Left renal cortex interstitium (tissue), 4 donors: ENCODE results near the gene AP4M1. TPM values are rescaled to one million over a fixed set of nuclear protein-coding genes. Genes with fewer than 3 reads are reported as not detected.
A peak's percentile ranks its signal among the peaks of the same experiment; 100 is the strongest.

Source experiments
- DNase-seq, 4 donors: peaks; one replicate each; pipeline ENCODE4 v3.0.0-alpha.2; 2013; ENCODE audit warnings: low read depth in 4 of 4, low spot score in 2 of 4, missing footprints in 1 of 4
- polyA plus RNA-seq, 4 donors: library from polyadenylated mRNA; unstranded; fragments of 120-200 nt; gene quantifications; one replicate each; pipeline ENCODE4 v1.2.1, GENCODE V29; 2013; ENCODE audit not compliant: insufficient read length in 4 of 4

Gene AP4M1, protein sequence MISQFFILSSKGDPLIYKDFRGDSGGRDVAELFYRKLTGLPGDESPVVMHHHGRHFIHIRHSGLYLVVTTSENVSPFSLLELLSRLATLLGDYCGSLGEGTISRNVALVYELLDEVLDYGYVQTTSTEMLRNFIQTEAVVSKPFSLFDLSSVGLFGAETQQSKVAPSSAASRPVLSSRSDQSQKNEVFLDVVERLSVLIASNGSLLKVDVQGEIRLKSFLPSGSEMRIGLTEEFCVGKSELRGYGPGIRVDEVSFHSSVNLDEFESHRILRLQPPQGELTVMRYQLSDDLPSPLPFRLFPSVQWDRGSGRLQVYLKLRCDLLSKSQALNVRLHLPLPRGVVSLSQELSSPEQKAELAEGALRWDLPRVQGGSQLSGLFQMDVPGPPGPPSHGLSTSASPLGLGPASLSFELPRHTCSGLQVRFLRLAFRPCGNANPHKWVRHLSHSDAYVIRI
- polyA plus RNA-seq, result 10 to 100 TPM; 28.0 to 38.0 (median 36.7) TPM

DNA sequence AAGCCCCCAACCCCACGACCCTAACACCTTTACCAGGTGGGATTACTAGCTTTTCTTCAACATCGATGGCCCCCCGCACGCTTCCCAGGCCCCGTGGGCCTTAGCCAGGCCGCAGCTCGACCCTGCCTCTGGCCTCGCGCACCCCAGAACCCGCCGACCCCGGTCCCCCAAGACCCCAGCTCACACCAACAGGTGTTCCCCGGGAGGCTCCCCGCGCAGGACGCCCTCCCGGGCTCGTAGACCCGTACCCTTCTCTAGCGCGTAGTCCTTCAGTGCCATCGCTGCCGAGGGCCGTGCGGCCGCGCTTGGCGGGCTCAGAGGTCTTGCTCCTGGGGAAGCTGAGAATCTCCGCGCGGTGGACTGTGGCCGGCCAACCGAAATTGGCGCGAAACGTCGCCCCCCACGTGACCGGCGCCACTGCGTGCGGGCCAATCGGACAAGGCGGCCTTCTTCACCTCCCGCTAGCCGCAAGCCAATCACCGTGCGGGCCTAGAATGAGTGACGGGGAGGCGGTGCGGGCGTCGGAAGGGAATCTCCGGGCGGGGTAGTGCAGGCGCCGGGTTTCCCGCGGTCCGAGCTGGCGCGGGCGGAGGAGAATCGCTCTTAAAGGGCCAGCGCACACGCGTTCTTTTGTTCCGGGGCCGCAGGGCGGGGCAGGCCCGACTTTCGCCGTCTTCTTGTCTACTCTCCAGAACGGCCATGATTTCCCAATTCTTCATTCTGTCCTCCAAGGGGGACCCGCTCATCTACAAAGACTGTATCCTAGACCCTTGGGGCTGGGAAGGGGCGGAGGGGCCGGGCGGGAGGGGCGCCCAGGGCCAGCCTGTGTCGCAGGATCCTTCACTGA, at the start of gene AP4M1, which contains the start of gene MCM7:
Gene AP4M1, plus strand, starts transcription at position 628 of the 847 bp plus-strand sequence. Its CDS starts 72 bp downstream, at position 700.
Gene MCM7, minus strand, starts transcription at position 382 of the 847 bp plus-strand sequence. Its CDS starts 103 bp downstream, at position 279.
- peak; percentile 83 to 96 (median 92) for DNase-seq

DNA sequence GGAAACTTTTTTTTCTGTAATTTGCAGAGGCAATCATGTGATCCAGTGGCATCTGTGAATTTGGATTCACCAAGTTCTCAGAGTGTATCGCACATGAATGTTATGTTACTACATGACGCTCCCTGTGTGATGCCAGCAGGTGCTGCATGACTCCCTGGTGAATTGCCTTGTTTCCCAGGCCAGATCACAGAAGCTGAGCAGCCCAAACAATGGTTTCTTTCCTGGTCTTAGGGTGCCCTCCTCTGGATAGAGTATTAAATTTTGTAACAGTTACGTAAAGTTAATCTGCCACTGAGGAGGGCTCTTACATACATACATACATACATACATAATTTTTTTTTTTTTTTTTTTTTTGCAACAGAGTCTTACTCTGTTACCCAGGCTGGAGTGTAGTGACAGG, 48.2 kb upstream of the AP4M1 start:
- peak in 1 of 4 donors; percentile 23 for DNase-seq

DNA sequence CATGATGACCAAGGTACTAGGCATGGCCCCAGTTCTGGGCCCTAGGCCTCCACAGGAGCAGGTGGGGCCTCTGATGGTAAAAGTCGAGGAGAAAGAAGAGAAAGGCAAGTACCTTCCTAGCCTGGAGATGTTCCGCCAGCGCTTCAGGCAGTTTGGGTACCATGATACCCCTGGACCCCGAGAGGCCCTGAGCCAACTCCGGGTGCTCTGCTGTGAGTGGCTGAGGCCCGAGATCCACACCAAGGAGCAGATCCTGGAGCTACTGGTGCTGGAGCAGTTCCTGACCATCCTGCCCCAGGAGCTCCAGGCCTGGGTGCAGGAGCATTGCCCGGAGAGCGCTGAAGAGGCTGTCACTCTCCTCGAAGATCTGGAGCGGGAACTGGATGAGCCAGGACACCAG, 44.4 kb upstream of the AP4M1 start:
- no peak for DNase-seq

DNA sequence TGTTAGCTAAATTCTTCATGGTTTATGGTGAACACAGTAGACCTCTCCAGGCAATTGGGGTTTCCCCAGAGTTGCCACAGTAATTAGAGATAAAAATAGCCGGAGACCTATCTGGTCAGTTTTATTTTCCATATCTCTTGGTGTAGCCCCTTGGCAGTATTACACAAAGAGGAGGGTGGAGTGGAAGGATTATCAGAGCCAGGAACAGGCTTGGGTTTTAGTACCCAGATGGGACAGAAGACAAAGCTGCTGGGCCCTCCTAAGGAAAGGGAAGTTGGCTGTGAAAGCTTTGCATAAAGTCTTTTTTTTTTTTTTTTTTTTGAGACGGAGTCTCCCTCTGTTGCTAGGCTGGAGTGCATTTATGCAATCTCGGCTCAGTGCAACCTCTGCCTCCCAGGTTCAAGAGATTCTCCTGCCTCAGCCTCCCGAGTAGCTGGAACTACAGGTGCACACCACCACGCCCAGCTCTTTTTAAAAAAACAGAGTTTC, 42.1 kb upstream of the AP4M1 start:
- no peak for DNase-seq

DNA sequence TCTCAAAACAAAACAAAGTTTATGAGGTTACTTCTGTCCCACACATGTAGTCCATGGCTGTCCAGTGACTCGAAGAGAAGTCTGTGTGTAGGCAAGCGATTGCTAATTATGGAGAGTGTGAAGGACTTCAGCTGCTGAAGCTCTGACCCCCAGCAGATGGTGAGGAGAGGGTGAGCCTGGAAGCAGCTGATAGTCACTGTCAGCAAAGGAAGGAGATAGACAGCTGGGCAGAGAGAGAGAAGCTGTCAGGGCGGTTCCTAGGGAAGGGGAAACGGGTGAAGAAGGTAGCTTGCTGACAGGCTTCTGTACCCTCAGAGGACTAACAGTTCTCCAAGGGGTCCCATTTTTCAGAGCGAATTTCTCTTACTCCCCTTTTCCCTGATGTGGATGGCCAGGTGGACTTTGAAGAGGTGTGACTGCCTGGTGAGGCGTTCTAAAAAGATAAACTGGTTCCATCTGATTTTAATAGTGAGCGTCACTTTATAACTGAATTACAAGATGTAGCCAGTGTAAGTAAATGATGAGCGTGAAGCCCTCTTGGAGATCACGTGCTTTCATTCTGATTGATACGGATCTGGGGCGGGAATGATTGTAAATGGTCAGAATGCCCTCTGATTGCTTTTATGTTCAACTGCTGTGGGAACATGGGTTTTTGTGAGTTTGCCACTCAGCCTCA, 39.8 kb upstream of the AP4M1 start:
- DNase-seq, result no peak

DNA sequence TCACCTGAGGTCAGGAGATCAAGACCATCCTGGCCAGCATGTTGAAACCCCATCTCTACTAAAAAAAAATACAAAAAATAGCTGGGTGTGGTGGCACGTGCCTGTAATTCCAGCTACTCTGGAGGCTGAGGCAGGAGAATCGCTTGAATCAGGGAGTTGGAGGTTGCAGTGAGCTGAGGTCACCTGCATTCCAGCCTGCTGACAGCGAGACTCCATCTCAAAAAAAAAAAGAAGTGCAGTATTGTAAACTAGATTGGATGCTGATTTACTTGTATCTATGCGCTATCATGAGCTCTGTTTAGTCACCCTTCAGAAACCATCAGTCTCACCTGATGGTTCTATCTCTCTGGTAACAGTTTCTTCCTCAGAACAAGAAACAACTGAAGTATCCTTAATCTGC, 38.1 kb upstream of the AP4M1 start:
- no peak for DNase-seq

DNA sequence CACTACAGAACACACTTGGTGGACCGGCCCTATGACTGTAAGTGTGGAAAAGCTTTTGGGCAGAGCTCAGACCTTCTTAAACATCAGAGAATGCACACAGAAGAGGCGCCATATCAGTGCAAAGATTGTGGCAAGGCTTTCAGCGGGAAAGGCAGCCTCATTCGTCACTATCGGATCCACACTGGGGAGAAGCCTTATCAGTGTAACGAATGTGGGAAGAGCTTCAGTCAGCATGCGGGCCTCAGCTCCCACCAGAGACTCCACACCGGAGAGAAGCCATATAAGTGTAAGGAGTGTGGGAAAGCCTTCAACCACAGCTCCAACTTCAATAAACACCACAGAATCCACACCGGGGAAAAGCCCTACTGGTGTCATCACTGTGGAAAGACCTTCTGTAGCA, 37.3 kb upstream of the AP4M1 start:
- DNase-seq, result no peak

DNA sequence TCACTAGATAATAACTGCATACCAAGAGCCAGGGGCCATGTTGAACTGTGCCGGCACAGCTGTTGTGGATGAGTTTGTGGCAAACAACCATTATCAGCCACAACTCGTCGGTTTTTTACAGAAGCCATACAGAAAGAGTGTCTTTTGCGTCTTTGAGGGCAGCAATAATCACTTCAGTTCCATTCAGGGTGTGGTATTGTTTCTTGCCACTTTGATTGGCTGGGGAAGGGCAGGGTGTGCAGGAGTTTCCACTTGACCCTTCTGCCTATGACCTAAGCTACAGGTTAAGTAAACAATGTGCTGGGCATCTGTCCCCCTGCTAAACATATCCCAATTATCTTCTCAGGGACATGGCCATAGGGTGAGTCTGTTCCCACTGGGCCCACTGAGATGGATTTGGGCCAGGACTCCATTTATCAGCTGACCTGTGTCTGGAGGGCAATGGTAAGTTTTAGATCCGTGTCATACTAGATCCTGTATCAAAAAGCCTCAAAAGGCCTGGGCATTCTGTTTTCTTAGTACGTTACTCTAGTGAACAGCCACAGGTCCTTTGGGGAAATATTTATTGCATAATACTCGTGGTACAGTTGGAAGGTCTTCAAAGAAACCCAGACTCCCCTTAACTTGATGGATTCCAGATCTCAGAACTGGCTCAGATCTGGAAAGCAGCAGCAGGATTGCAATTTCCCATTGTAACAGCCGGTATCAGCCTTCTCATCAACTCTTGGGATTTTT, 35.8 kb upstream of the AP4M1 start:
- DNase-seq, result no peak

DNA sequence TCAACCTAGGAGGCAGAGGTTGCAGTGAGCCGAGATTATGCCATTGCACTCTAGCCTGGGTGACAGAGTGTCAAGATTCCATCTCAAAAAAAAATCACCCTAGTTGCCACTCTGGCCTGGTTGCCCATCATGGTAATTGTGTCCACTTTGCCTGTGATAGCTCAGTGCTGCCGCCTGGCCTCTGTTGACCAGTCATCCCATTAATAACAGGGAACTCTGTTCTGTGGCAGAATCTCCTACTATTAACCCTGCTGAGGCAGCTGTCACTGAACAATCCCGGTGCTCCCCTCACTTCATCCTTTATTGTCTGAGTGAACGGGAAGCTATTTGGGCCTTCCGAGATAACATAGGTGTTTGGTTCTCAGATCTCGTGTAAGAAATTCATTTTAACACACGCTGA, 34.5 kb upstream of the AP4M1 start:
- DNase-seq, result no peak

DNA sequence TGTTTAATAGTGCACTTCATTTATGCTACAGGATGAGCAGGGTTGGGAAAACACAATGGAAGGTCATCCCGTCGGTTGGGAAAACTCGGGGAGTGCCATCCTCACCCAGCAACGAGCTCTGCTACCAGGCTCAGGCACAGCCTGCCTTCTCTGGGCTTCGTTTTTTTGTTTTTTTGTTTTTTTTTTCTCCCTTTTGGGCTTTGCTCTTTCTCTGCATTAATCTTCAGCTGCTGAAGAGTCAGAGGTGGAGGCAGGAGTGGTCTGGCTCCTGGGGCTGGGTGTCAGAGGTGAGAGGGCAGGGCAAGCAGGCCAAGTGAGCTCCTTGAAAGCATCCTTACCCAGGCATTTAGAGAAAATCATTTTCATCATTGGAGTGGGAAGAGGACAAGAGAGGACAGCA, 31.5 kb upstream of the AP4M1 start:
- no peak for DNase-seq

DNA sequence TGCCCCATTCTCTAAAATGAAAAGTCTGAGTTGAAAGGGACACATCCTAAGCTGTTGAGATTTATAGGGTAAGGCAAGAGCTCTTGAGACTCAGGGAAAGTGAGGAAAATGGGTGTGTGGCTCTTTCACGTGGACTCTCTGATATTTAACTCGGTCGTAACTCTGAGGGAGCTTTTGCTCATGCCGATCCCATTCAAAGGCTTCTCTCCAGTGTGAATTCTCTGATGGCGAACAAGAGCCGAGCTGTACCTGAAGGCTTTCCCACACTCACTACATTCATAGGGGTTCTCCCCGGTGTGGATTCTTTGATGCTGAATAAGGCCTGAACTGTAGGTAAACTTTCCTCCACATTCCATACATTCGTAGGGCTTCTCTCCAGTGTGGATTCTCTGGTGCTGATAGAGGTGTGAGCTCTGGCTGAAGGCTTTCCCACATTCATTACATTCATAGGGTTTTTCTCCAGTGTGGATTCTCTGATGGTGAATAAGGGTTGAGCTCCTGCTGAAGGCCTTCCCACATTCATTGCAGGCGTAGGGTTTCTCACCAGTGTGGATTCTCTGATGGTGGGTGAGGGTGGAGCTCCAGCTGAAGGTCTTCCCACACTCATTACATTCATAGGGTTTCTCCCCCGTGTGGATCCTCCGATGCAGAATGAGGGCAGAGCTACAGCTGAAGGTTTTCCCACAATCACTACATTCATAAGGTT, 30.3 kb upstream of the AP4M1 start:
- DNase-seq, result no peak

DNA sequence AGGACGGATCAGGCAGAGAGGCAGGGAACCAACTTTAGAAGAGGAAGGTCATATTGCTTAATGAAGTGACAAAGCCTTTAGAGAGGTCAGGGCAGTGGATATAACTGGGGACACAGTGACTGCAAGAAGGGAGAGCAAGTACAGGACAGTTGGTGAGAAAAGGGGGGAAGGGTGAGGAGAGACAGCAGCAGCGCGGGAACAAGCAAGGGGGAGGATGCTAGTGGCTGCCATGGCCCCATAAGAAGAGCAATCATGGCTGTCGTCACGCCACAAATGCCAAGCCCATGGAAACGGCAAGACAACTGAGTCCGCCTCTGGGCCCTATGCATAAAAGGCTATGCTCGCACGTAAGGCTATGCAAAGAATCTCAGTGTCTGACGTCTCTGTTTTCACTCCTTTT, 29.0 kb upstream of the AP4M1 start:
- no peak for DNase-seq

DNA sequence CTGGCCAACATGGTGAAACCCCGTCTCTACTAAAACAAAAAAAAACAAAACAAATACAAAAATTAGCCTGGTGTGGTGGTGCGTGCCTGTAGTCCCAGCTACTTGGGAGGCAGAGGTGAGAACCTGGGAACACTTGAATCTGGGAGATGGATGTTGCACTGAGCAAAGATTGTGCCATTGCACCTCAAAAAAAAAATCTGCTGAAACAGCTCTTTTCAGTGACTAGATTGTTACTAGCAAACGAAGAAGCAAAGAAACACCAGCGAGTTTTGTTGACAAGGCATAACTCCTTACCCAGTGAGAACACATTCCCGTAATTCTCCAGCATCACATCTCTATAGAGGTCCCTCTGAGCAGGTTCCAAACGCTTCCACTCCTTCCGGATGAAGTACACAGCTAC, 26.6 kb upstream of the AP4M1 start:
- no peak for DNase-seq

DNA sequence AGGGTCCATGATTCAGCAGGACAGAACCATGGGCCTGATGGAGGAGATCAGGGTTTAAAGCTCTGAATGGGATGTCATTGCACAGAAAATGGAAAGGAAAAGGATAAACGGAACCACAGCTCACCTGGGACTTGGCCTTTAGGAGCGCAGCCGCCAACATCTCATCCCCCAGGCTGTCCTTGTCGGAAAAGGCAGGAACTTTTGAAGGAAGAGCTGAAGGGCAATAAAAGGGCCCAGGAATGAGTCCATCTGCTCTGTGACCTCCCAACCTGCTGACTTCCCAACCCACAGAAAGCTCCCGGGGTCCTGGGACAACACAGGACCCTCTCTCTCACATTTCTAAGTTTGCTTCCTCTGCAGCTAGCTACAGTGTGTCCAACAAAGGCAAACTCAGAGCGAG, 26.0 kb upstream of the AP4M1 start:
- DNase-seq, result no peak

DNA sequence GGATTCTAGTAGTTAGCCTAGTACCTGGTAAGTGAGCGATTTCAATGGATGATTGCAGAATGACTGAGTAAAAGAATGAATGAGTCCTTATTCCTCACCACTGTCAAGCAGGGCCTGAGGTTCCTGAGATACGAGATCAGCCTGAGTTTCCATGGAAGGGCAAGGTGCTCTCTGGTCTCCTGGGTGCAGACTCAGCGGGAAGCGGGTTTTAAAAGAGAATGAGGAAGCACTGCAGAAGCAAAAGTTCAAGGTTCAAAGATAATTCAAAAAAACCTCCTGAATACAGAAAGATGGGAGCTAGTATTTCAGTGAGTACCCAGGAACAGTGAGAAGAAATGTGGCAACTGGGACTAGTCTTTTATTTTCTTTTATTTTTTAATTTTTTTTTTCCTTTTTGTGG, 24.2 kb upstream of the AP4M1 start:
- DNase-seq, result no peak

DNA sequence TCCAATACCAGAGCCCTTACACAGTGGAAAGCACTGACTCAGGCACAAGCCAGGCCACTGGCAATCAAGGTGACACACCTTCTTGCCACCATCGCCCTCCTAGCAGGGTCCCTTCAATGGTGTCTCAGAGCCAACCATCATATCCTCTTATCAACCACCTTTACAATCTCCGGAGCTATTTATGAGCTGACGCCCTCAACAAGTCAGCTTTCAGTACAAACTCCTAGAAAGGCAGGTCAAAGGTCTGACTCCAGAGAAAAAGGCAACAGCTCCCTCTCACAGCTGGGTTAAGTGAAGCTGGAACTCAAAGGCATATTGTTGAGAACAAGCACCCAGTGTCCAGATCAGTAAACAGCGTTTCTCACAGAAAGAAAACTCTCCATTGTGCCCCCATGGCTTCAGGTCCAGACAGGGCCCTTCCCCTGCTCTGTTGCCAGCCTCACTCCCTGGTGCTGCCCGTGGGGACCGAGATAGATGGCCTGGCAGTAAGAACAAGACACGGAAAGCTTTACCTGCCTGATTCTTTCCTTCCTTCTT, 22.4 kb upstream of the AP4M1 start:
- DNase-seq, result no peak

DNA sequence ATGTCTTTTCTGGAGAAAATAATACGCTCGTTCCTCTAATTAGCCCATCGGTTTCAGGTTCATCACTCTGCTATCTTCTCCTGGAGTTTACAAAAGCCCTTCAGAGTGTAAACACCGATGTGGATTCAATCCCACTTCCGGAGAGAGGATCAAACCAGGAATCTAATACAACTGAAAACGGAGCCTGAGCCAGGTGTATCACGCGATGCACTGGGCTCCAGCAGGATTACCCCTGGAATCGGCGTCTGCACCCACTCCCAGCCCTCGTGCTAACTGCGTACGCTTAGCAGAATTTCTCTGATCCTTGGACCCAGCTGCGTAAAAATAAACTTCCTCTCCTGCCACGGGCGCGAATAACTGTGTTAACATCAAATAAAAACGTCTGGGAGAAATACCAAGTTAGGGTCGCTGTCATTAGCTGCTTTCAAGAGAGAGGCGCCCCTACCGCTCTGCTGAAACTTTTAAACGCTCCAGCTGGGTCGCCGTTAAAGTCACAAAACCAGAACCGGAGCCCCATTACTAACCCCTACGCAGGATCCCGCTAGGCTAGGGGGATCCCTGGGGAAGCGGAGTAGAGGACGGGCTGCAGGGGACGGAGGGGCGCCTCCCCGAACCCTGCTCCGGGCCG, 20.4 kb upstream of the AP4M1 start:
- no peak for DNase-seq

DNA sequence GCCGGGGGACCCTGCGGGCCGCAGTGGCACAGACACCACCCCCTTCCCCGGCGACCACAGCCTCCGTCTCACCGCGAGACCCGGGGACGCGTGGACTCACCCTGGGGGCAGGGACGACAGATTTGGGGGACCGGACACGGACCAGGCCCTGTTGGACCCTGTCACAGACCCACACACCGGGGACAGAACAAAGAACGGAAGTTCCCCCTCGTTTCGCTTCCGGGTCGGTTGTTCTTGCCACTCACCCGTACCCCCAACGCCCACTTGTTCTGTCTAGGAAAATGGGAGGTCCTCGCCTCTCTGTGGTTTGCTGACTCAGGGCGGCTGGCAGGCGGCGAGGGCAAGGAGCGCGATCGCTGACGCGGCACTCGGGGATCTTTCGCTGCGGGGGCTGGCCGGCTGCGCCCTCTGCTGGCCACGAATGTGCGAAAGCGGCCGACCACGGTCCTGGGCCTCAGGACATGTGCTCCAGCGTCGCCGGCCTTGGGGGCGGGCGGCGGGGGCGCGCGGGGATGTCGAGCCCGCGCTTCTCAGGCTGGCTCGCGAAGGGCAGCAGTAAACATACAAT, 19.8 kb upstream of the AP4M1 start, which contains the start of gene ZNF3:
Gene ZNF3, minus strand, starts transcription at position 189 of the 568 bp plus-strand sequence. CDS start 4,366 bp downstream, outside the sequence.
- DNase-seq, result peak; percentile 94 to 99 (median 96)
